ELF-1 (cell line): Measurements from ENCODE around the gene CDR2L.

ENCODE experiments used
- DNase-seq: peaks from one replicate; pipeline ENCODE4 v3.0.0-alpha.2; 2016; ENCODE audit warnings: low read depth, low spot score

Gene CDR2L

DNA sequence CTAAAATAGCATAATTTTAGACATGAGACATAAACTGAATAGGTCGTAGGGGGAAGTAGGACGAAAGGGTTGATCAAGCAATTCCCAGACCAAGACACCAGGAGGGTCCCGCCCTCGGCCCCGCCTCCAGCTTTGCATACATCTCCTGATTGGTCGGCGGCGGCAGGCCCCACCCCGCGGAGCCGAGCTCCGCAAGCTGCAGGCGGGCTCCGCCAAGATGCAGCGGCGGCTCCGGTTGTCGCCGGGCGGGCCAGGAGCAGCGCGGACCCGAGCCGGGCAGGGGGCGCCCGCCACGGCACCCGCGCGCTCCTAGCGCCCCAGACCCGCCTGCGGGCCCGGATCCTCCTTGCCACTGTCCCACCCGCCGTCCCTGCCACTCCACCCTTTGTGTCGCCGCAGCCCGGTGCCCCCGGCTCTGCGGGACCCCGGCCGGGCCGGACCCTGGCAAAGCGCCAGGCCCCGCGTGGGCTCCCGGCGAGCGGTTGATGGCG is at the start of gene CDR2L:
CDR2L (plus strand) TSS at position 215 of the 491 bp plus-strand sequence. CDS start 412 bp downstream, outside the sequence.
- peak; percentile 97 for DNase-seq

DNA sequence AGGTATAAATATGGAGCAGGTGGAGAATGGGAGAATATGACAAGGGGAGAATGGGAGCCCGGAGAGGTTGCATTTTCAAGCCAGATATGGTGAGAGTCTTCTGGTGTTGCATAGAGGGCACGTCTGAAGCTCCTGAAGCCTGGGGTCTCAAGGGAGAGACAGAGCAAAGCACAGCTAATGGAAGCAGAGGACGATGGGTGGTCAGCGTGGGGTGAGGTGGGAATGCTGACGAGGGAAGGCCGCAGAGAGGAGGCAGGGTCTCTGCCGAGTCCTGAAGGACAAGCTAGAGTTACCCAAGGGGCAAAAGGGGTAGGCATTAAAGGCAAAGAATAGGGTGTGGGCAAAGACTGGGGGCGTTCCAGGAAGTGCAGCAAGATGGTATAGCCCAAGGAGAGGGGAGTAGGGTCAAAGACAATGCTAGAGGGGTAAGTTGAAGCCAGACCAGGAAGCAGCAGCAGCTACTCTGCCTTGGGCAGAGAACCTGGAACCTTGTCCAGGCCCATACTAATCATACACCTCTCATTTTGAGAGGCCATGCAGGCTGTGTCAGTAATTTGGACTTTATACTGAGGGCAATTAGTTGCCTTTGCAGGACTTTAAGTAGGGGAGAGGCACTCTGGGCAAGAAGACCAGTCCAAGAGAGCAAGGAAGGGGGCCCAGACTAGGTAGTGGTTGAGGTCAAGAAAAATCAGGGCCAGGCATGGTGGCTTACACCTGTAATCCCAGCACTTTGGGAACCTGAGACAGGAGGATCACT is 49.1 kb upstream of the CDR2L start:
- no peak for DNase-seq

DNA sequence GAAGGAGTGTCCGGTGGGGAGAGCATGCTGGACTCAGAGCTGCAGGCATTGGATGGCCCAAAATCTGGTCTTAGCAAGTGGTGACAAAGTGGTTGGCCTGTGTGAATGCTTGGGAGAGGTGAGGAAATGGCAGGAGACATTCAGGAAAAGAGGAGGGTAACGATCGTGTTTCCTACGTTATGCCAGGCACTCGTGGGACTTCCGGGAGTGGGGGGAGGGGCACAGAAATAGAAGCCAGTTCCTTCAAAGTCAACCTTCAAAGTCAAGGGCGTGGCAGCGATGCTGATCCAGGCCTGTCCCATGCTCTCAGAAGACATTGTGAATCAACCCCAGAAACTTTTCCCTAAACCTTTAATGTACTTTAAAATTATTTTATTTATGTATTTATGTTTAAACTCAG is 47.9 kb upstream of the CDR2L start:
- DNase-seq = no peak

DNA sequence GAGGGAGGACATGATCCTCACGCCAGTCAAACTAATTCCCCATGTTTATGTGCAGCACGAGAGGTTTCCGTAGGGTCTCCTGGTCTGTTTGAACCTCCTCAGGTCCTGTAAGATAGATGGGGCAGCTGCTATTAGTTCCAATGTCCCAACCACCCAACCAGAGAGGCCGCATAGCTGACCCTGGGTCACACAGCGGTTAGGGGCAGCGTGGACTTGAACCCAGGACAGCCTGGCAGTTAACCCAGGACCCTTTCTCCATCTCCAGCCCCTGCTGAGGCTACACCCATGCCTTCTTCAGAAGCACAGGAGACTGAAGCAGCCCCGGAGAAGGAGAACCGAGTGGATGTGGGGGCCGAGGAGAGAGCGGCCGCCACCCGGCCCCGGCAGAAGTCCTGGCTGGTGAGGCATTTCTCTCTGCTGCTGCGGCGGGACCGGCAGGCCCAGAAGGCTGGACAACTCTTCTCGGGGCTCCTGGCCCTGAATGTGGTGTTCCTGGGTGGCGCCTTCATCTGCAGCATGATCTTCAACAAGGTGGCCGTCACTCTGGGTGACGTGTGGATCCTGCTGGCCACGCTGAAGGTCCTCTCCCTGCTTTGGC is 46.2 kb upstream of the CDR2L start:
- DNase-seq = no peak

DNA sequence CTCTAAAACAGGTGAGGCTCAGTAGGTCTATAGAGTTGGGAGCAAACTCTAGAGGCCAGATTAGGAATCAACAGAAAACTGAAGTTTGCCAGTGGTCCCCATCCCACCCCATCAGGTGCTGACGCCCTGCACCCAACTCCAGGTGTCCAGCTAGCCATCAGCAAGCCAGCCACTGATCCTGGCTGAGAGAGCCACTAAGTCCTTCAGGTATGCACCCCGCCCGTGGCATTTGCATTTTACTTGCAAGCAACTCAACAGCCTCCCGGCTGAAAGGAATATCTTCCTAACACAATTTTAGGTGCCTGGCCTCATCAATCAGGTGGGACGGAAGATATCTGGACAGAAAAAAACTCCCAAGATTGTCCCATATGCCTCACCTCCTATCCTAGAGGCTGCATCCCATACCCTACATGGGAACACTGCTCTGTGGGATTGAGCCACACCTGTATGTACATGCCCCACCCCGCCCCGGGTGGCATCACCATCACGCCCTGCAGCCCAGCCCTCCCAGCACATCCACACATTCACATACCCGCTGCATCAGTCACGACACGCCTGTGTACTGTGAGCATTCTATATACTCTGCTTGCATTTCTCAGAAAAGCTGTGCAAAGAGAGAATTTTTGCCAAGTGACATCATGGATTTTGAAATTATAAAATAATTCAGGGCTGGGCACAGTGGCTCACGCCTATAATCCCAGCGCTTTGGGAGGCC is 43.5 kb upstream of the CDR2L start:
- DNase-seq = no peak

DNA sequence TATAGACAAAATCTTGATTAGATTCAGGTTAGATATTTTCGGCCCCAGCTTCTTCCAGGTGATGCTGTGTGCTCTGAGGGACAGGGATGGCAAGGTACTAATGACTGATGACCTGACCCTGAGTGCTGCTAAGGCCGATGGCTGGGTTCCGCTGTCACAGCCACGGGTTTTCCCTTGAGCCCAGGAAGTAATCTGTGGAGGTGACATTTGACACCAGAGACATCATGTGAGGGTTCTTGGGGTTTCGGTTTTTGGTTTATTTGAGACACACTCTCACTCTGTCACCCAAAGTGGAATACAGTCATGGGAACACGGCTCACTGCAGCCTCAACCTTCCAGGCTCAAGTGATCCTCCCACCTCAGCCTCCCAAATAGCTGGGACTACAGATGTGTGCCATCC is 41.9 kb upstream of the CDR2L start:
- DNase-seq = no peak

DNA sequence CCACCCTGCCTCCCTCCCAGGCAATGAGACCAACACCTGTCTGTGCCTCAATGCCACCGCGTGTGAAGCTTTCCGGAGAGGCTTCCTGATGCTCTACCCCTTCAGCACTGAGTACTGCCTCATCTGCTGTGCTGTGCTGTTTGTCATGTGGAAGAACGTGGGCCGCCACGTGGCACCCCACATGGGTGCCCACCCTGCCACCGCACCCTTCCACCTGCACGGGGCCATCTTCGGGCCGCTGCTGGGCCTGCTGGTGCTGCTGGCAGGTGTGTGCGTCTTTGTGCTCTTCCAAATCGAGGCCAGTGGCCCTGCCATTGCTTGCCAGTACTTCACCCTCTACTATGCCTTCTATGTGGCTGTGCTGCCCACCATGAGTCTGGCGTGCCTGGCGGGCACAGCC is 40.8 kb upstream of the CDR2L start:
- DNase-seq = no peak

DNA sequence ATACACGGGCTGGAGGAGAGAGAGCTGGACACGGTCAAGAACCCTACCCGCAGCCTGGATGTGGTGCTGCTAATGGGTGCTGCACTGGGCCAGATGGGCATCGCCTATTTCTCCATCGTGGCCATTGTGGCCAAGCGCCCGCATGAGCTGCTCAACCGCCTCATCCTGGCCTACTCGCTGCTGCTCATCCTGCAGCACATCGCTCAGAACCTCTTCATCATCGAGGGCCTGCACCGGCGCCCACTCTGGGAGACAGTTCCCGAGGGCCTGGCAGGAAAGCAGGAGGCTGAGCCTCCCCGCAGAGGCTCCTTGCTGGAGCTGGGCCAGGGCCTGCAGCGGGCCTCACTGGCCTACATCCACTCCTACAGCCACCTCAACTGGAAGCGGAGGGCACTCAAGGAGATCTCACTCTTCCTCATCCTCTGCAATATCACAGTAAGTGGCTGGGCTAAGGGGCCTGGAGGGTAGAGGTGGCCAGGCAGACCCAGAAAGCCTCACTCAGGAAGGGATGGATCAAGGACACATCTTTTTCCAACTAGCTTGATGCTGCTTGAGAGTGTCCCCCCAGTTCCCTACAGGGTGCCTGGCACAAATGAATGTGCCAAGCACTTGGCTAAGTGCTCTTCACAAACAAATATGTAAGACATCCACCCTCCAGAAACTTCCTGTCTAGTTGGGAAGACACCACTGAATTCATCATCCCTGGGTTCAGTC is 40.2 kb upstream of the CDR2L start:
- DNase-seq = no peak

DNA sequence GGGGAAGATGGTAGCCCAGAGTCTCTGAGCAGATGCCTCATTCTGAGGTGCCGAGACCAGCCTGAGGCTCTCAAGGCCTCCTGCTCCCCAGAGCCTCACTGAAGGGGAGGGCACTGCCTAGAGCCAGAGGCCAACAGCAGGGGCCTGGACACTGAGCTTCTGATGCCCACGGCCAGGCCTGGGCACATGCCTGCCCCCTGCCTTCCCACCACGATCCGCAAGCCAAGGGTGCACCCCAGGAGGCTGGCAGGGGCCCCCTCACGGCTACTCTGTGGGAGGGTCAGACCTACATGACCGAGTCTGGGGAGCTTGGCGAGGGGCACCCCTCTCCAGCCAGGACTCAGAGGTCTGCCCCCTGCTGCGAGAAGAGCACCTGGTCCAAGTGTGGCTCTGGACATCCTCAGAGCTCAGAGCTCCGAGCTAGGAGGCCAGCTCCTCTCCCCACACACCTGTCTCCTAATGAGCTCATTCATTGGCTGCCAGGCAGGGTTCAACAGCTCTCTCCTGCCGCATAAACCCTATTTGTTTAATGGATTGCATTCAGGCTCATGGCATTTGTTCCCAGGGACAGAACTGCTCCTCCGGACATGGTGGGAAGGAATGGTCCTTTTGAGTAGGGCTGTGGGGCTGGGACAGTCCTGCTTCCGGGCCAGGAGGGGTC is 37.8 kb upstream of the CDR2L start:
- DNase-seq = no peak

DNA sequence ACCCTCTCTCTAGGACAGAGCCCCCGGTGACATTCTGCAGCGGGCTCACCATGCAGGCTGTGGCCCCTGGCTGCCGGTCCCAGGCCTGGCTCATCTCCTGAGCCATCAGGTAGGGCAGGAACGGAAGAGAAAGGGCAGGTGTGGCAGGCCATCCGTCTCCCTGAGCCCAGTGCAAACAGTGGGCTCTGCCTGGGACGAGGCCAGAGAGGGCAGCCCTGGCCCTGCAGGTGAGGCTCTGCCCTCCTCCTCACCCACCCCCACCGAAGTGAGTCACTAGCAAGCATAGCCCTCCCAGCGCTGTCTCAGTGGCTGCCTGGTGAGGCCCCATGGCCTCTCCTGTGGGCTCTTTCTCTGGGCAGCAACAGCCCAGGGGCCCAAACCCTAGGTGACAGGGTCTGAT is 37.2 kb upstream of the CDR2L start:
- no peak for DNase-seq

DNA sequence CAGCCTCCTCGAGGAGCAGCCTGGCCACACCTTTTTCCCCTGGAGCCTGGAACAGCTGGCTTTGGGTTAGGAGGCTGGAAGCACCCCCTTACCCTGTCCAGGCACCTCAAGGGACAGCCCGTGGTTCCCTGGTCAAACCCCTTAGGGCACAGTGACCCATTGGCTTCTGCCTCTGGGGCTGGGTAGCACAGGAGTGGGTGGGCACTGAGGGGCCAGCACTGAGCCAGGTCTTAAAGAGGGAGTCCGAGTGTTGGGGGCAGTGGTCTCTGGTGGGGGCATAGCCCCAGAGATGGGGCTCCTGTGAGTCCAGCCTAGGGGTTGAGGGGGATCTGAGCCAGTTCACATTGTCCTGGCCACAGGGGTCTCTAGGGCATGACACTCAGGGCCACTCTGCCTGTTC is 36.4 kb upstream of the CDR2L start:
- DNase-seq = no peak

DNA sequence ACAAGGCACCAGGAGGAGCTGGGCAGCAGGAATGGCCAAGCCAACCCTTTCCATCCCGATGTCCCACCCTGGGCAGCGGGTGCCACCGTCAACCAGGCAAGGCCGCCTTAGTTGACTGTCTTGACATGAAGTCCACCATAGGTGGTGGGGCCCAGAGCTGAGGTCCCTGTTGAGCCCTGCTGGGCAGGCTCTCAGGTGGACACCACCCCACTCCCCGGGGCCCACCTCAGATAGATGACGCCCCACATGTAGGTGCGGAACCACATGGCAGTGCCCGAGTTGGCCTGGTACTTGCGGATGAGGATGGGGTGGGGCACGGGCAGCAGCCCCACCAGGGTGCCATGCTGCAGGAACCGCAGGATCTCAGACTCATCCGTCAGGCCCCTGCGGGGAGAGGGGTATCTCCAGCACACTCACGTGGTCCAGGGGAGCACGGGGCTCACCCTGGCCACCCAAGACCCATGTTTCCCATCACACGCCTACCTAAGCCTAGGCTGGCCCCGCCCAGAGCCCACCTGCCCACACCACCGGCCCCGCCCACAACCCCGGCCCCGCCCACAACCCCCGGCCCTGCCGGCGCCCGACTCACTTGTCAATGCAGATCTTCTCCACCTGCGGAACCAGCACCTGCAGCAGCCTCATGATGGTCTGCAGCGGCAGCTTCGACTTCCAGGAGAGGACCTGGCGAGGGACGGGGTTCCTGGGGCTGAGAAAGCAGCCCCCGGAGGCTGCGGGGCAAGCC is 35.6 kb upstream of the CDR2L start:
- DNase-seq = no peak

DNA sequence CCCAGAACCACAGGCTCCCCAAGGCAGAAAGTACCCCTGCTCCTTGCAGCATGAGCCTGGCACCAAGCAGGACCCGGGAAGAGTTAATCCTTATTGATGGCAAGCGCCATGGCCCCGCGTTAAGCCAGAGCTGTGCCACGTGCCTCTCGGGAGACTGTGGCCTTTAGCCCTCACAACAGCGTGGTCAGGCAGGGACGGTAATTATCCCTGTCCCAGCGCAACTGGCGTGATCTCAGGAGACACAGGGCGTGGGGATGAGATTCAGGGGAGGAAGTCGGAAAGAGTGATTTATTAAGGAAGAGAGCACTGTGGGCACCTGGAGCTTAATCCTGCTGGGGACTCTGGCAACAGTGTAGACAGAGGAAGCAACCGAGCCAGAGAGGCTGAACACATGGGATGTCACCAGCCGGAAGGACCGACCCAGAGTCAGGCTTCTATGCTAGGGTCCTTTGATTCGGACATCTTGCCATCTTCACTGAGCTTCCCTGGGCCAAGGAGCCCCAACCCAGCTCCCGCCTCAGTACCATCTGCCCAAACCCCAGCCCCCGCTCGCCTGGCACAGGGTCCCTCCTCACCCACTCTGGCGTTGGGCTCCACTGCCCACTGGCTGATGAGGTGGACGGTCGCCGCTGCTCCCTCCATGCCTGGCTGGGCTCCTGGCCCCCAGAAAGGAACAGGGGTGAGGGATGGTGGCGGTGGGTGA is 34.9 kb upstream of the CDR2L start:
- DNase-seq = no peak

DNA sequence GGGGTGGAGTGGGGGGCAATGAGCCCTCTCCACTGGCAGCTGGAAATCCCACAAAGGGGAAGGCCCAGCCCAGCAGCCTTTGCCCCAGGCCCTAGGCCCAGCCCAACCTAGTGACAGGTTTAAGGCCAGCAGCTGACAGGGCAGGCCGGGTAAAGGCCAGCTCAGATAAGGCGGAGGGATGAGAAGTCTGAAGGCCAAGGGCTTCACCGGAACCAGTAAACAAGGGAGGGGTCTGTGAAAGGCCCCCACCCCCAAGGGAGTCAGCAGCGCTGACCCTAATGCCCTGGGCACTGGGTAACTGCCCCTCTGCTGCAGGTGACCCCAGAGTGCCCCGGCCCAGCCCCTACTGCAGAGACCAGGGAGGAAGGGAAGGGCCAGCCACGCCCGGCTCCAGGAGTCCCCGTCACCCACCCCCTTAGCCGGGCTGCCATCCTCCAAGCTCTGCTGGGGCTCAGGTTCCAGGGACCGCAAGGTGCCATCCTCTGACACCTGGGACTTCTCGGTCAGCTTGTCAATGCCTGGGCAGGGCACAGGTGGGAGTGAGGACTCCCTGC is 34.2 kb upstream of the CDR2L start:
- no peak for DNase-seq

DNA sequence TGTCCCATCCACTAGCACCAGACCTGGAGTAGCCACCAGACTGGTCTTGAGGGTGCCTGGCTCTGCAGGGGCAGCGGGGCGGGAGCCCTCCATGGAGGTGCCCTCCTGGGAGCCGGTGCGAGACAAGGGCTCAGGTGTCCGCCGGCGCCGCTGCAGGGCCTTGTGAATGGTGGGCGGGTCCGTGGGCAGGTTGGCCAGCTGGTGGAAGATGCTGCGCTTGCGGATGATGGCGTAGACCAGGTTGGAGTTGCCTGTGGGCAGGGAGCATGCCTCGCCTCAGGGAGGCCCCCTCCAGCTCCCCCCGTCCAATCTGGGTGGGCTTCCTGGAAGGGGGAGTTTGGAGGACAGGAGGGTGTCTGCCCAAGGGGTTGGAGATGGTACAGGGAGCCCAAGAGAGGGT is 33.3 kb upstream of the CDR2L start:
- no peak for DNase-seq

DNA sequence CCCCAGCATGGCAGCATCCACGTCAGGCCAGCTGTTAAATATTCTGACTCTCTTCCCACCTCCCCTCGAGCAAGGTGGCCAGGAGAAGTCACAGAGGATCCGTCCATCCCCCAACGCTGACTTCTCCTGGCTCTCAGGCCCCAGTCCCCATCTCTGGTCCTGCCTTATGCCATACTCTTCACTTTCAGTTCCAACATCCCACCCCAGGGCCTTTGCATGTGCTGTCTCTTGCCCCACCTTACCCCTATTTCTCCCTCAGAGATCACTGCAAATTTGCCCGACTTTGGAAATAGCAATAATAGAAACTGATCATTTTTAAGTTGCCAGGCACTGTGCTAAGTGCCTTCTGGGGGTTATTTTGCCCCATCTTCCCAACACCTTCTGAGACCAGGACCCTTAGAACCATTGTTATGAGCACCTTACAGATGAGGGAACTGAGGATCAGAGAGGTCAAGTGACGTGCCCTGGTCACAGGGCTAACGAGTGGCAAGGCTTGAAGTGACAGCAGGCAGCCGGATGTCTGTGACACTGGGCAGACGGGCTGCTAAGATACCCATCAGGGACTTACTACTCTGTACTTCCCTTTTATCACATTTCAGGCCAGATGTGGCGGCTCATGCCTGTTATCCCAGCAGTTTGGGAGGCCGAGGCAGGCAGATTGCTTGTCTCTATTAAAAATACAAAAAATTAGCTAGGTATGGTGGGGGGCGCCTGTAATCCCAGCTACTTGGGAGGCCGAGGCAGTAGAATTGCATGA is 32.6 kb upstream of the CDR2L start:
- DNase-seq = no peak

DNA sequence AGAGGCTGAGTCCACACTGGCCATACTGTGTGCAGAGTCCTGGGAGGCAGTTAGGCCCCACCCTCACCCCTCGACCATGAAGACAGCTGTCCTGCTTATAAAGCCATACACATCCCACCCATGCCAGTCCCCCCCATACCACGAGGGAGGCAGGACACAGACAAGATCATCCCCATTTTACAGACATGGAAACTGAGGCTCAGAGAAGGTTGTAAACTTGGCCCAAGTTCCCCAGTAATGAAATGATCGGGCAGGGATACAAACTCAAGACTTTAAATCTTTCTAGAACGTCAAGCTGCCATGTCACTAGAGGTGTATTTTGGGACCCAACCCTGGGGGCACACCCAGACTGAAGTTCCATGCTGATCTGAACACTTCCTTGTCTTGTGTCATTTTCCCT is 31.3 kb upstream of the CDR2L start:
- DNase-seq = no peak

DNA sequence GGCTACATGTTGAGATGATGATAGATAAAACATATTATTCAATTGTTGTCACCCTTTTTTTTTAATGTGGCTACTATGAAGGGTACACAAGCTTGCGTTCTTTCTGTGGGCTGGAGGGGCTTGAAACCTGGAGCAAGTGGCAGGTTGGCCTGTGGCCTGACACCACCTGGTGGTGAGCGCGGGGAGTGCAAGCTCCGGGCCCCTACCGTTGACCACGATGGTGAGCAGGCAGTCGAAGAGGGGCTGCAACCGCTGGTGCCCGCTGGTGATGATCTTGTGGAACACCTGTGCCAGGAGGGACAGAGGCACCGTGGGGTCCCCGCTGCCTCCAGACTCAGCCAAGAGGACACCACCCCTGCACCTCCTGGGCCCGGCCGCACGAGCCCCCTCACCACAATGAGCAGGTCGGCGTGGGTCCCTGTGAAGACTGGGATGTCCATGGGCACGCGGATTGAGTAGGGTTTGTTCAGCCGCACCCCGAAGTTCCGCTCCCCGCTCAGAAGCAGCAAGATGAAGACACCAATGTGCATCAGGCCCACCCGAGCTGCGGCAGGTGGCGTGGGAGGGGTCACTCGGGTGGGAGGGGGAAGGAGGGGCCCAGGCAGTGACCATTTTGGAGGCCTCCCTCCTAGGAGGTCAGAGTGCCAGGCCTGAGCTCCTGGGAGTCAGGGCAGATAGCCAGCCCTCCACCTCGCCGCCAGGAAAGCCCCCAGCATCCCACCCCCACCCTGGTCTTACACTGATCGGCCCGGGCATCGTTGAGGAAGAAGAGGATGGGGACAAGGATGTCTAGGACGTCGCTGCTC is 29.3 kb upstream of the CDR2L start:
- peak; percentile 87 for DNase-seq
